Measurements from ENCODE around the gene GPATCH1.
"Not testable (repeated sequence)": the region's sequence is repeated elsewhere in the genome, so short reads cannot be mapped to it uniquely, and the experiment has no call there.

GPATCH1 gene

GRCh38 chr19:33159893-33160292 is 78.9 kb downstream of the GPATCH1 start:
- DNase-seq = no peak

GRCh38 chr19:33161201-33161600 is 80.2 kb downstream of the GPATCH1 start:
- no peak for DNase-seq

- no peak for DNase-seq
Measured at GRCh38 chr19:33163481-33163880, 82.5 kb downstream of the GPATCH1 start.

GRCh38 chr19:33166037-33166436 is 85.1 kb downstream of the GPATCH1 start:
- DNase-seq = not testable (repeated sequence)

GRCh38 chr19:33167438-33167837 is 86.5 kb downstream of the GPATCH1 start:
- no peak for DNase-seq

- DNase-seq = no peak
Measured at GRCh38 chr19:33168528-33168927, 87.5 kb downstream of the GPATCH1 start.

GRCh38 chr19:33171222-33171795 is 90.3 kb downstream of the GPATCH1 start:
- no peak for DNase-seq

- peak; percentile 59 for DNase-seq
Measured at GRCh38 chr19:33171916-33172359, 91.0 kb downstream of the GPATCH1 start.

GRCh38 chr19:33174186-33174585 is 93.2 kb downstream of the GPATCH1 start:
- no peak for DNase-seq

- DNase-seq = no peak
Measured at GRCh38 chr19:33175156-33175782, 94.3 kb downstream of the GPATCH1 start.

- peak; percentile 38 for DNase-seq
Measured at GRCh38 chr19:33175886-33176669, 95.1 kb downstream of the GPATCH1 start.

GRCh38 chr19:33176670-33177416 is 95.9 kb downstream of the GPATCH1 start:
- peak; percentile 99 for DNase-seq

GRCh38 chr19:33177417-33177979 is 96.5 kb downstream of the GPATCH1 start:
- no peak for DNase-seq
